HEK293T (cell line): ENCODE measurements around the gene SPEF2.

Experiments
- ARNT ChIP-seq: fragments of 450-650 bp; IDR thresholded peaks from 2 replicates; pipeline ENCODE4 v1.6.1; 2017; ENCODE audit warnings: mild to moderate bottlenecking
- BHLHE40 ChIP-seq: fragments of 450-650 bp; IDR thresholded peaks from 2 replicates; pipeline ENCODE4 v1.6.1; 2016; ENCODE audit warnings: mild to moderate bottlenecking, moderate library complexity, borderline replicate concordance
- CTBP1 ChIP-seq: fragments of 450-650 bp; IDR thresholded peaks from 2 replicates; pipeline ENCODE4 v1.6.1; 2016; ENCODE audit warnings: borderline replicate concordance
- FOXK2 ChIP-seq: fragments of 450-650 bp; IDR thresholded peaks from 2 replicates; pipeline ENCODE4 v1.6.1; 2016; ENCODE audit warnings: mild to moderate bottlenecking
- FOXM1 ChIP-seq: fragments of 450-650 bp; IDR thresholded peaks from 2 replicates; pipeline ENCODE4 v1.6.1; 2017; ENCODE audit warnings: mild to moderate bottlenecking, borderline replicate concordance
- HDGF ChIP-seq: fragments of 450-650 bp; IDR thresholded peaks from 2 replicates; pipeline ENCODE4 v1.6.1; 2017; ENCODE audit warnings: antibody characterized with exemption, borderline replicate concordance
- LEF1 ChIP-seq: fragments of 450-650 bp; IDR thresholded peaks from 2 replicates; pipeline ENCODE4 v1.6.1; 2017; ENCODE audit warnings: mild to moderate bottlenecking, borderline replicate concordance
- NFRKB ChIP-seq: fragments of 450-650 bp; IDR thresholded peaks from 2 replicates; pipeline ENCODE4 v1.6.1; 2016; ENCODE audit warnings: mild to moderate bottlenecking, moderate library complexity
- SP1 ChIP-seq: fragments of 450-650 bp; IDR thresholded peaks from 2 replicates; pipeline ENCODE4 v1.6.1; 2017
- SUZ12 ChIP-seq: fragments of 450-650 bp; IDR thresholded peaks from 2 replicates; pipeline ENCODE4 v1.6.1; 2016; ENCODE audit warnings: mild to moderate bottlenecking
- TARDBP ChIP-seq: fragments of 450-650 bp; IDR thresholded peaks from 2 replicates; pipeline ENCODE4 v1.6.1; 2016
- TF ChIP-seq, protein P1 (sequence below): fragments of 450-650 bp; IDR thresholded peaks from 2 replicates; pipeline ENCODE4 v1.6.1; 2016

GRCh38 chr5:35794684-35795375, 177.2 kb downstream of the SPEF2 start:
- TF ChIP-seq FOXM1 (no peak), ARNT (no peak), SUZ12 (no peak), FOXK2 (no peak), SP1 (no peak), NFRKB (no peak), HDGF (no peak), TARDBP (no peak), BHLHE40 (no peak), LEF1 (no peak), CTBP1 (no peak)
- TF ChIP-seq, protein P1, sequence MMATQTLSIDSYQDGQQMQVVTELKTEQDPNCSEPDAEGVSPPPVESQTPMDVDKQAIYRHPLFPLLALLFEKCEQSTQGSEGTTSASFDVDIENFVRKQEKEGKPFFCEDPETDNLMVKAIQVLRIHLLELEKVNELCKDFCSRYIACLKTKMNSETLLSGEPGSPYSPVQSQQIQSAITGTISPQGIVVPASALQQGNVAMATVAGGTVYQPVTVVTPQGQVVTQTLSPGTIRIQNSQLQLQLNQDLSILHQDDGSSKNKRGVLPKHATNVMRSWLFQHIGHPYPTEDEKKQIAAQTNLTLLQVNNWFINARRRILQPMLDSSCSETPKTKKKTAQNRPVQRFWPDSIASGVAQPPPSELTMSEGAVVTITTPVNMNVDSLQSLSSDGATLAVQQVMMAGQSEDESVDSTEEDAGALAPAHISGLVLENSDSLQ: no peak
